ENCODE results near the gene PTGDS.

- TF ChIP-seq CTCF (IDR thresholded peaks at IDR 0.05): no peak
- no peak for TF ChIP-seq POLR2A (IDR thresholded peaks at IDR 0.05)
Measured at GRCh38 chr9:137000177-137000930, 23.1 kb downstream of the PTGDS start.

All from breast epithelium (tissue), 3 donors.